H9 (cell line): Measurements from ENCODE around the gene STS. TPM values are rescaled to one million over a fixed set of nuclear protein-coding genes. Genes with fewer than 3 reads are reported as not detected.

Source experiments
- DNase-seq: peaks from one replicate; pipeline ENCODE4 v3.0.0-alpha.2; 2017
- H2AFZ ChIP-seq: one replicate; pipeline ENCODE4 v1.6.1; 2013; ENCODE audit warnings: mild to moderate bottlenecking, low read length, control low read depth, moderate library complexity
- H2AK5ac ChIP-seq: 2 replicates; pipeline ENCODE4 v1.6.1; 2013; ENCODE audit warnings: low read length, control low read depth, mixed read lengths; ENCODE audit not compliant: insufficient read length
- H2BK120ac ChIP-seq: one replicate; pipeline ENCODE4 v1.6.1; 2013; ENCODE audit warnings: low read depth, mild to moderate bottlenecking, low read length, control low read depth, inconsistent platforms; ENCODE audit not compliant: poor library complexity, severe bottlenecking
- H2BK12ac ChIP-seq: 2 replicates; pipeline ENCODE4 v1.6.1; 2013; ENCODE audit warnings: low read length, control low read depth, mixed read lengths, low read depth; ENCODE audit not compliant: insufficient read length
- H2BK15ac ChIP-seq: 2 replicates; pipeline ENCODE4 v1.6.1; 2013; ENCODE audit warnings: low read depth, low read length, control low read depth
- H2BK20ac ChIP-seq: one replicate; pipeline ENCODE4 v1.6.1; 2013; ENCODE audit warnings: low read depth, mild to moderate bottlenecking, low read length, control low read depth, inconsistent platforms; ENCODE audit not compliant: poor library complexity, severe bottlenecking
- H2BK5ac ChIP-seq: 2 replicates; pipeline ENCODE4 v1.6.1; 2013; ENCODE audit warnings: low read length, control low read depth, mixed read lengths; ENCODE audit not compliant: insufficient read length
- H3K14ac ChIP-seq: 2 replicates; pipeline ENCODE4 v1.6.1; 2013; ENCODE audit warnings: low read length, control low read depth; ENCODE audit not compliant: insufficient read depth
- H3K18ac ChIP-seq: 2 replicates; pipeline ENCODE4 v1.6.1; 2013; ENCODE audit warnings: low read depth, mild to moderate bottlenecking, mixed read lengths, low read length, control low read depth; ENCODE audit not compliant: insufficient read length
- H3K23ac ChIP-seq: 2 replicates; pipeline ENCODE4 v1.6.1; 2013; ENCODE audit warnings: low read length, control low read depth, mixed read lengths, low read depth; ENCODE audit not compliant: insufficient read length
- H3K23me2 ChIP-seq: 2 replicates; pipeline ENCODE4 v1.6.1; 2013; ENCODE audit warnings: low read depth, mild to moderate bottlenecking, mixed read lengths, low read length, control low read depth; ENCODE audit not compliant: insufficient read length, poor library complexity, severe bottlenecking
- H3K27ac ChIP-seq: 2 replicates; pipeline ENCODE4 v1.5.1; 2013; ENCODE audit warnings: low read length, control low read depth, mixed read lengths, low read depth; ENCODE audit not compliant: insufficient read length
- H3K27me3 ChIP-seq: 2 replicates; pipeline ENCODE4 v1.6.1; 2013; ENCODE audit warnings: low read length, control low read depth, inconsistent platforms; ENCODE audit not compliant: insufficient read depth
- H3K4ac ChIP-seq: 2 replicates; pipeline ENCODE4 v1.6.1; 2013; ENCODE audit warnings: low read depth, mild to moderate bottlenecking, control low read depth, inconsistent platforms, low read length, moderate library complexity
- H3K4me1 ChIP-seq: 2 replicates; pipeline ENCODE4 v1.6.1; 2013; ENCODE audit warnings: low read length, control low read depth, inconsistent platforms; ENCODE audit not compliant: insufficient read depth
- H3K4me2 ChIP-seq: 2 replicates; pipeline ENCODE4 v1.6.1; 2013; ENCODE audit warnings: low read length, control low read depth, mixed read lengths; ENCODE audit not compliant: insufficient read length, insufficient read depth
- H3K56ac ChIP-seq: 2 replicates; pipeline ENCODE4 v1.6.1; 2013; ENCODE audit warnings: low read depth, mild to moderate bottlenecking, mixed read lengths, low read length, control low read depth; ENCODE audit not compliant: insufficient read length
- H3K79me1 ChIP-seq: 2 replicates; pipeline ENCODE4 v1.6.1; 2013; ENCODE audit warnings: low read depth, mild to moderate bottlenecking, moderate library complexity, low read length, control low read depth, inconsistent platforms; ENCODE audit not compliant: insufficient read depth, poor library complexity, severe bottlenecking
- H3K79me2 ChIP-seq: 2 replicates; pipeline ENCODE4 v1.6.1; 2013; ENCODE audit warnings: low read length, control low read depth, inconsistent platforms; ENCODE audit not compliant: insufficient read depth
- H3K9ac ChIP-seq: 2 replicates; pipeline ENCODE4 v1.6.1; 2013; ENCODE audit warnings: low read length, control low read depth, mixed read lengths; ENCODE audit not compliant: insufficient read length; ENCODE audit errors: extremely low read depth
- H3K9me3 ChIP-seq: one replicate; pipeline ENCODE4 v1.6.1; 2013; ENCODE audit warnings: low read depth, low read length, inconsistent platforms; ENCODE audit not compliant: control insufficient read depth
- H3T11ph ChIP-seq: one replicate; pipeline ENCODE4 v1.6.1; 2013; ENCODE audit warnings: mild to moderate bottlenecking, low read length, control low read depth, inconsistent platforms
- H4K20me1 ChIP-seq: one replicate; pipeline ENCODE4 v1.6.1; 2013; ENCODE audit not compliant: control insufficient read depth, insufficient read length, insufficient read depth
- H4K5ac ChIP-seq: 2 replicates; pipeline ENCODE4 v1.6.1; 2013; ENCODE audit warnings: low read depth, mild to moderate bottlenecking, mixed read lengths, low read length, control low read depth; ENCODE audit not compliant: insufficient read length
- H4K8ac ChIP-seq: replicated peaks from 2 replicates; pipeline ENCODE4 v1.6.1; 2013; ENCODE audit warnings: low read length, control low read depth, mixed read lengths, low read depth; ENCODE audit not compliant: insufficient read length
- H4K91ac ChIP-seq: 2 replicates; pipeline ENCODE4 v1.6.1; 2013; ENCODE audit warnings: low read depth, mild to moderate bottlenecking, moderate library complexity, mixed read lengths, low read length, control low read depth; ENCODE audit not compliant: insufficient read length
- H3K27ac Mint-ChIP-seq, 3 experiments: 2 replicates in 2 of 3; 3 replicates in 1 of 3; pipeline ENCODE4 v1.8.0; 2020 to 2021; ENCODE audit warnings: mixed read lengths in 3 of 3, mild to moderate bottlenecking in 1 of 3, moderate library complexity in 1 of 3
- H3K27me3 Mint-ChIP-seq: 2 replicates; pipeline ENCODE4 v1.8.0; 2021; ENCODE audit warnings: low read depth, mild to moderate bottlenecking, moderate library complexity, mixed read lengths
- H3K36me3 Mint-ChIP-seq, 3 experiments: 2 replicates in 2 of 3; 3 replicates in 1 of 3; pipeline ENCODE4 v1.8.0; 2020 to 2021; ENCODE audit warnings: low read depth in 3 of 3, mixed read lengths in 3 of 3; ENCODE audit not compliant: insufficient read depth in 1 of 3
- H3K4me1 Mint-ChIP-seq, 2 experiments: 2 replicates each; pipeline ENCODE4 v1.8.0; 2020; ENCODE audit warnings: mixed read lengths in 2 of 2
- H3K4me3 Mint-ChIP-seq, 2 experiments: 2 replicates in 1 of 2; 3 replicates in 1 of 2; pipeline ENCODE4 v1.8.0; 2020 to 2021; ENCODE audit warnings: mild to moderate bottlenecking in 2 of 2, mixed read lengths in 2 of 2, moderate library complexity in 1 of 2
- H3K9me3 Mint-ChIP-seq, 2 experiments: 2 replicates in 1 of 2; 3 replicates in 1 of 2; pipeline ENCODE4 v1.8.0; 2020; ENCODE audit warnings: mild to moderate bottlenecking in 2 of 2, mixed read lengths in 2 of 2, moderate library complexity in 1 of 2
- CTCF ChIP-seq: fragments of 200-600 bp; sonication (generic); conservative IDR thresholded peaks from 3 replicates; pipeline ENCODE4 v1.8.0; 2021; ENCODE audit warnings: antibody characterized with exemption, mild to moderate bottlenecking
- WGBS: extraction: QIAGEN DNeasy Blood & Tissue Kit; methylation state at CpG from one replicate; pipeline ENCODE4 v1.1.7; 2013; ENCODE audit warnings: missing lambda C conversion rate, low lambda C conversion rate, mixed read lengths; ENCODE audit not compliant: insufficient read length; ENCODE audit errors: extremely low coverage; 5-methylcytosine and 5-hydroxymethylcytosine counted together
- total RNA-seq: library from RNA; stranded (reverse); gene quantifications from 2 replicates; pipeline ENCODE4 v1.2.1, GENCODE V29; 2021

Gene STS
- total RNA-seq, 1 experiment from 2014 or later = 3.6 TPM

GRCh38 chrX:7100022-7100421 is 47.5 kb upstream of the STS start:
- Histone ChIP-seq H3T11ph (no peak overlapping the region), H2BK12ac (no peak overlapping the region), H3K79me2 (no peaks in the 10 kb centered on the region), H2BK120ac (no peak overlapping the region), H2BK20ac (no peak overlapping the region), H3K27me3 (no peaks in the 10 kb centered on the region), H3K23me2 (no peaks in the 10 kb centered on the region), H4K5ac (no peak overlapping the region), H3K4ac (no peak overlapping the region), H3K79me1 (no peaks in the 10 kb centered on the region), H2AFZ (no peak overlapping the region), H3K18ac (no peak overlapping the region), H3K23ac (no peak overlapping the region), H2BK15ac (no peak overlapping the region), H3K27ac (no peak overlapping the region), H3K4me1 (peaks cover 3% of the 10 kb centered on the region), H4K20me1 (no peaks in the 10 kb centered on the region), H3K9ac (no peak overlapping the region), H2AK5ac (no peak overlapping the region), H3K56ac (no peak overlapping the region), H4K91ac (no peak overlapping the region), H2BK5ac (no peak overlapping the region), H3K9me3 (no peaks in the 10 kb centered on the region), H3K14ac (no peak overlapping the region), H4K8ac (no peak overlapping the region), H3K4me2 (no peak overlapping the region)
- H3K9me3 Mint-ChIP-seq = no peaks in the 10 kb centered on the region; a peak in 1 of 5 replicates
- peak overlapping the region; percentile 17 to 46 (median 39); a peak in 5 of 7 replicates for H3K27ac Mint-ChIP-seq
- peaks cover 18 to 23% (median 21%) of the 10 kb centered on the region in 3 experiments for H3K36me3 Mint-ChIP-seq
- no peak overlapping the region; a peak in 1 of 5 replicates for H3K4me3 Mint-ChIP-seq
- peaks cover 21% of the 10 kb centered on the region in 2 experiments for H3K4me1 Mint-ChIP-seq
- no peaks in the 10 kb centered on the region for H3K27me3 Mint-ChIP-seq
- peak; percentile 39 for DNase-seq
- no peak for TF ChIP-seq CTCF
- no CpG with 5 or more reads among the region's 7 CpGs for WGBS
